22Rv1 (cell line): Measurements from ENCODE around the gene FHIT.

Experiments
- CTCF ChIP-seq: fragments of 450-650 bp; IDR thresholded peaks from 2 replicates; pipeline ENCODE4 v1.5.1; 2017; ENCODE audit warnings: mild to moderate bottlenecking
- ZFX ChIP-seq: fragments of 450-650 bp; IDR thresholded peaks from 2 replicates; pipeline ENCODE4 v1.6.1; 2017; ENCODE audit warnings: antibody characterized with exemption, borderline replicate concordance

- TF ChIP-seq CTCF (no peak), ZFX (no peak)
These were observed 942.4 kb downstream of the FHIT start for GRCh38 chr3:60308808-60309207.
